Measurements from ENCODE around the gene MAG. TPM values are rescaled to one million over a fixed set of nuclear protein-coding genes. Genes with fewer than 3 reads are reported as not detected.

MAG gene
- total RNA-seq, 2 experiments from 2014 or later: not detected

DNA sequence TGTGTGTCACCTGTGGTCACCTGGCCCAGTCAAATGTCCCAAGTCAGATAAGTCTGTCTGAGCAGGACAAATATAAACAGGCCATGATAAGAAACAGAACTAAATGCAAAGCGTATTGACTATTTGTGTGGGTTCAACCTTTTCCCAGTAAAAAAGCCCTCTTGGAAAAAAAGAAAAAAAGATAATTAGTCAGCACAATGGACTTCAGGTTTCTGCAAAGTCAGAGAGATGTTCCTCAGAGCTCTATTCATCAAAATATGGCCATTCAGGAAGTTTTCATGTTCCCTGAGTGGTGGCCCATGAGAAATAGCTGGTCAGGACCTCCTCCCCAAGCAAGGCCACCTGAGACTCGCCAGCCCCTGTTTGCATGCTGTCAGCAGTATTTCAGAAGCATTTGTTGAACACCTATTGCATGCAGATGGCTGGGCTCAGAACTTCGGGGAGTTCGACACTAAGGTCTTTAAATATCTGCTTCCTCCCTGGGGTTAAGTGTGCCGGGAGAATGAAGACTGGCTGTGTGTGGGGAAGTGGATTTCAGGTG is 69.0 kb downstream of the MAG start:
- TF ChIP-seq, protein P1, sequence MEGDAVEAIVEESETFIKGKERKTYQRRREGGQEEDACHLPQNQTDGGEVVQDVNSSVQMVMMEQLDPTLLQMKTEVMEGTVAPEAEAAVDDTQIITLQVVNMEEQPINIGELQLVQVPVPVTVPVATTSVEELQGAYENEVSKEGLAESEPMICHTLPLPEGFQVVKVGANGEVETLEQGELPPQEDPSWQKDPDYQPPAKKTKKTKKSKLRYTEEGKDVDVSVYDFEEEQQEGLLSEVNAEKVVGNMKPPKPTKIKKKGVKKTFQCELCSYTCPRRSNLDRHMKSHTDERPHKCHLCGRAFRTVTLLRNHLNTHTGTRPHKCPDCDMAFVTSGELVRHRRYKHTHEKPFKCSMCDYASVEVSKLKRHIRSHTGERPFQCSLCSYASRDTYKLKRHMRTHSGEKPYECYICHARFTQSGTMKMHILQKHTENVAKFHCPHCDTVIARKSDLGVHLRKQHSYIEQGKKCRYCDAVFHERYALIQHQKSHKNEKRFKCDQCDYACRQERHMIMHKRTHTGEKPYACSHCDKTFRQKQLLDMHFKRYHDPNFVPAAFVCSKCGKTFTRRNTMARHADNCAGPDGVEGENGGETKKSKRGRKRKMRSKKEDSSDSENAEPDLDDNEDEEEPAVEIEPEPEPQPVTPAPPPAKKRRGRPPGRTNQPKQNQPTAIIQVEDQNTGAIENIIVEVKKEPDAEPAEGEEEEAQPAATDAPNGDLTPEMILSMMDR (IDR thresholded peaks at IDR 0.05): no peak
- H3K27ac Mint-ChIP-seq: no peak overlapping the region
- Histone ChIP-seq H3K4me1 (ENCODE audit: insufficient read depth, low read length) (peaks cover 6% of the 10 kb centered on the region), H3K4me3 (ENCODE audit: low read length) (no peak overlapping the region), H3K27me3 (ENCODE audit: control insufficient read depth in 1 of 2, insufficient read depth in 2 of 2, low read length in 2 of 2) (no peaks in the 10 kb centered on the region), H3K9me3 (ENCODE audit: control insufficient read depth in 1 of 2, insufficient read depth in 1 of 2, low read length in 2 of 2) (no peaks in the 10 kb centered on the region), H3K27ac (ENCODE audit: low read depth in 1 of 2, low read length in 2 of 2) (no peak overlapping the region), H3K36me3 (ENCODE audit: insufficient read depth, low read length) (no peaks in the 10 kb centered on the region)
- CTCF ChIA-PET: no interaction called here
- H3K4me3 Mint-ChIP-seq: no peak overlapping the region
- no peak for DNase-seq
- ATAC-seq (ENCODE audit: poor library complexity): no peak
- peaks cover 5% of the 10 kb centered on the region for H3K27me3 Mint-ChIP-seq
- H3K9me3 Mint-ChIP-seq: no peaks in the 10 kb centered on the region
- intact Hi-C loops (cut with DNase I, micrococcal nuclease): no loop called here
- no peaks in the 10 kb centered on the region for H3K36me3 Mint-ChIP-seq (ENCODE audit: low read depth)
- POLR2A ChIA-PET: no interaction called here
- peaks cover 9% of the 10 kb centered on the region for H3K4me1 Mint-ChIP-seq (ENCODE audit: low read depth)

DNA sequence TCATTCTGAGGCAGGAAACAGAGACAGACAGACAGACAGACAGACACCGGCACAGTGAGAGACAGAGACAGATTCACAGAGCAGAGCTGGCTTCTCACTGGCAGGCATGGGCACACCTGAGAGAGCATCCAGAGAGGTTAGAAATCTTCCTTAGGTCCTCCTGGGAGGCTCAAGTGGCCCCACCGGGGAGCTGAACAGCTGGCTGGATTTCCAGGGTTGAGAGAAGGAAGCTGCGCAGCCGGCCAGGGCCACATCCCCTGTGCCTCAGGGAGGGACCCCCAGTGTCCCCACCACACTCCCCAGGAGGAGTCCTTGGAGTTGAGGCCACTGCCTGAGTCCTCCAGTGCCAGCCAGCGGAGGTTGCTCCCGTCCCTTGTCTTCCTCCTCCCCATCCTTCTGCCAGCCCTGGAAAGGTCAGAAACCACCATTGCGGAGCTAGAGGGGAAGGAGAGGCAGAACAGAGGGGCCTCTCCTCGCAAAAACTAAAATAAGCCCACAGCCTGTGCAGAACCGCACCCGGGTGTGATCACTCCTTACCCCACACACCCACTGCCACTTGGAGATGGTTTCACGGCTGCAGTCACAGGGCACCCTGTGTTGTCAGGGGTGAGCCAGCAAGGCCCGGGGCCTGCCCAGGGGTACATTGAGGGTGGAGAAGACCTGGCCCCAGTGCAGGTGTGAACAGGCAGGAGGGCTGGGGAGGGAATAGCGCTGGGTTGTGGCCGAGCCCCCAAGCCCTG is 70.5 kb downstream of the MAG start:
- peaks cover 5% of the 10 kb centered on the region for H3K27me3 Mint-ChIP-seq
- CTCF ChIA-PET: no interaction called here

DNA sequence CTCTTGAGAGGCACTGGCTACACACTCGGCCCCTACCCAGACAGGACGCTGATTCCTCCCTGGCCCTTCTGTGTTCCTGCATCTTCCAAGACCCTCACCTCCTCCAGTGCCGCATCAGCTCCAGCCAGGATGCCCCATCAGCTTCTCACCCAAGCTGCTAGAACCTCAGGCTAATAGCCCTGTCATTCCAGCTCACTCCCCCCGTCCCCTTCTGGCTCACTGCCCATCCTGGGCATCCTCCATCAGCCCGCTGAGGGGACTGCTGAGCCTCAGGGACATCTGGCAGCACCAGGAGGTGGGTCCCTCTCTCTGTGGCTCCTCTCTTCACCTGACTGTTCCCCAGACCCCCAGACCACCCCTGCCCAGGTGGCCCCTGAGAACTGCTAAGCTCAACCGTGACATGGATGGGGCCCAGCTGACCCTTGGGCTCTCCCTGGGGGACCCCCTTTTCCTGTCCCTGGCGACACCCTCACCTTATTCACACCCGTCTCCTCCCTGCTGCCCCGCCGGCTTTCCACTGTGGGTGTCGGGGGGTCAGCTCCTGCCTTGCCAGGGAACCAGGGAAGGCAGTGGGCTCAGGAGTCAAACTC is 71.1 kb downstream of the MAG start:
- no peak for DNase-seq
- no peak overlapping the region for H3K27ac Mint-ChIP-seq

More for the DNA sequence above, 70.5 kb downstream of the MAG start:
- Histone ChIP-seq H3K9me3 (ENCODE audit: control insufficient read depth in 1 of 2, insufficient read depth in 1 of 2, low read length in 2 of 2) (no peaks in the 10 kb centered on the region), H3K4me1 (ENCODE audit: insufficient read depth, low read length) (peaks cover 6% of the 10 kb centered on the region), H3K36me3 (ENCODE audit: insufficient read depth, low read length) (no peaks in the 10 kb centered on the region), H3K27ac (ENCODE audit: low read depth in 1 of 2, low read length in 2 of 2) (no peak overlapping the region), H3K27me3 (ENCODE audit: control insufficient read depth in 1 of 2, insufficient read depth in 2 of 2, low read length in 2 of 2) (no peaks in the 10 kb centered on the region), H3K4me3 (ENCODE audit: low read length) (no peak overlapping the region)
- POLR2A ChIA-PET: no interaction called here
- H3K4me3 Mint-ChIP-seq: no peak overlapping the region
- intact Hi-C loops (cut with DNase I, micrococcal nuclease): no loop called here
- no peak overlapping the region for H3K27ac Mint-ChIP-seq
- no peaks in the 10 kb centered on the region for H3K36me3 Mint-ChIP-seq (ENCODE audit: low read depth)
- DNase-seq (no peak), ATAC-seq (ENCODE audit: poor library complexity) (no peak)
- peaks cover 9% of the 10 kb centered on the region for H3K4me1 Mint-ChIP-seq (ENCODE audit: low read depth)
- no peaks in the 10 kb centered on the region for H3K9me3 Mint-ChIP-seq
- TF ChIP-seq, protein P1 (IDR thresholded peaks at IDR 0.05): no peak

More for the DNA sequence above, 71.1 kb downstream of the MAG start:
- no peaks in the 10 kb centered on the region for H3K36me3 Mint-ChIP-seq (ENCODE audit: low read depth)
- Histone ChIP-seq H3K4me3 (ENCODE audit: low read length) (no peak overlapping the region), H3K9me3 (ENCODE audit: control insufficient read depth in 1 of 2, insufficient read depth in 1 of 2, low read length in 2 of 2) (no peaks in the 10 kb centered on the region), H3K27me3 (ENCODE audit: control insufficient read depth in 1 of 2, insufficient read depth in 2 of 2, low read length in 2 of 2) (no peaks in the 10 kb centered on the region), H3K36me3 (ENCODE audit: insufficient read depth, low read length) (no peaks in the 10 kb centered on the region), H3K4me1 (ENCODE audit: insufficient read depth, low read length) (peaks cover 3% of the 10 kb centered on the region), H3K27ac (ENCODE audit: low read depth in 1 of 2, low read length in 2 of 2) (no peak overlapping the region)
- H3K27me3 Mint-ChIP-seq: peaks cover 3% of the 10 kb centered on the region
- ChIA-PET CTCF (no interaction called here), POLR2A (interaction anchor here (0.7 kb wide), 1 partner anchor 313 kb away, joined by 3 read pairs; no protein-coding TSS in a partner anchor)
- ATAC-seq (ENCODE audit: poor library complexity): no peak
- H3K4me3 Mint-ChIP-seq: no peak overlapping the region
- intact Hi-C loops (cut with DNase I, micrococcal nuclease): no loop called here
- TF ChIP-seq, protein P1 (IDR thresholded peaks at IDR 0.05): no peak
- peaks cover 3% of the 10 kb centered on the region for H3K4me1 Mint-ChIP-seq (ENCODE audit: low read depth)
- no peaks in the 10 kb centered on the region for H3K9me3 Mint-ChIP-seq

Small RNAs within 50 kb of the gene (microRNA-seq; reads per million reads assigned to microRNA genes)
- not detected for gene MIR5196 (ENCODE audit: borderline microRNAs expressed, borderline replicate concordance)

Other genes with a start within 250 kb of the MAG start
- gene FXYD3, start 176.3 kb upstream of the MAG start, total RNA-seq: not detected
- under 1 TPM; 0.69 to 0.70 TPM for gene LGI4, start 157.1 kb upstream of the MAG start, total RNA-seq
- gene FXYD1, start 153.3 kb upstream of the MAG start, total RNA-seq: 1 to 10 TPM; 2.1 to 2.4 TPM
- gene FXYD7, start 148.9 kb upstream of the MAG start, total RNA-seq: 10 to 100 TPM; 15.3 to 15.6 TPM
- 100 to 1,000 TPM; 587 to 615 TPM for gene FXYD5, start 137.4 kb upstream of the MAG start, total RNA-seq
- not detected for gene FAM187B, start 63.4 kb upstream of the MAG start, total RNA-seq
- 10 to 100 TPM; 45.0 to 47.9 TPM for gene LSR, start 43.2 kb upstream of the MAG start, total RNA-seq
- 100 to 1,000 TPM; 335 to 344 TPM for gene USF2, start 23.2 kb upstream of the MAG start, total RNA-seq
- gene HAMP, start 9.6 kb upstream of the MAG start, total RNA-seq: 1 to 10 TPM; 1.5 to 1.6 TPM
- gene CD22, start 37.0 kb downstream of the MAG start, total RNA-seq: under 1 TPM; 0.52 to 0.67 TPM
- not detected for gene FFAR1, start 55.7 kb downstream of the MAG start, total RNA-seq
- not detected for gene FFAR3, start 66.3 kb downstream of the MAG start, total RNA-seq
- under 1 TPM in 1 of 2 experiments, not detected in 1; 0.14 TPM for gene GPR42, start 78.9 kb downstream of the MAG start, total RNA-seq
- under 1 TPM in 1 of 2 experiments, not detected in 1; 0.41 TPM for gene FFAR2, start 156.1 kb downstream of the MAG start, total RNA-seq
- gene KRTDAP, start 198.3 kb downstream of the MAG start, total RNA-seq: not detected
- not detected for gene DMKN, start 221.5 kb downstream of the MAG start, total RNA-seq
- gene SBSN, start 236.2 kb downstream of the MAG start, total RNA-seq: not detected
- not detected for gene GAPDHS, start 241.3 kb downstream of the MAG start, total RNA-seq

Data from CD4-positive, alpha-beta T cell (primary cell).